HG03196 (cell line): ENCODE data around the gene CLOCK.

ENCODE experiments used
- ATAC-seq: cut with Tn5 transposase; IDR thresholded peaks from one replicate; pipeline ENCODE4 v1.9.1; 2021; ENCODE audit not compliant: unreplicated experiment

CLOCK gene

DNA sequence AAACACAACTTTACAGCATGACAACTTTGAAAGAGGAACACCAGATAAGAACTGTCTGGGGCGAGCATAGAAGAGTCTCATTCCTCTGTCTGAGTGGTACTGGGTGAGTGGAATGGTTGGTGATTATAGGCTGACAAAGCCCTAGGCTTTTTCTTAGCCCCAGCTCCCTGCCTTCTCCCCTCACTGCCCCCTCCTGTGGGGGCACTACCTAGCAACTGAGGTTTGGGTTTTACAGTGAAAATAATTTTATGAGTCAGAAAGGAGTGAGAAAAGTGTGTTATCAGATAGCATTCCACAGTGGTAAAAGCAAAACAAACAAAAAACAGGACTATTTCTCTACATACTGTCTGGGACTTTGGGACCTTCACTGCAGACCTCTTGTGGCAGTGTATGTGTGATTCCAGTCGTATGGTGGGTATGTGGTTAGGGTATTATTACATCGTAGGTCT, 161.5 kb downstream of the CLOCK start:
- no peak for ATAC-seq

DNA sequence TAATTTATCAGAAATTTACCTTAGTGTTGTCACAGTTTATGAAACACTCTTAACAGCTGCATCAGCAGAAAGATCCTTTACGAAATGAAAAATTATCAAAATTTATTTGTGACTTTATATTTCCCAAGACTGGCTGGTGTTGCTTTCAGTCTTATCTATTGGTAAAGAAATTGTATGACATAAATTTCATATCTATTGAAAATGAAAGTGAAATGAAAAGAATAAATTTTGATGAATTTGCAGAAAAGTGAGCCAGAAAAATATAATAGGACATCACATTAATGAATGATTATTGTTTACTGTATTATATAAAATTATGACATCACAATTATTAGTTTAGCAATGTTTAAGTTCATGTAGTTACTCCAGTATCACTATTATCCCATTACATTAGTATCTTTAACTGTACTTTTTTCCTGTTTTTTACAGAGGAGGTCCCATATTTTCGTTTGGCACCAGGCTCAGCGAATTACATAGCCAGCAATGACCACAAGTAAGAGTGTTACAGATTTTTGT, 164.2 kb downstream of the CLOCK start:
- no peak for ATAC-seq

DNA sequence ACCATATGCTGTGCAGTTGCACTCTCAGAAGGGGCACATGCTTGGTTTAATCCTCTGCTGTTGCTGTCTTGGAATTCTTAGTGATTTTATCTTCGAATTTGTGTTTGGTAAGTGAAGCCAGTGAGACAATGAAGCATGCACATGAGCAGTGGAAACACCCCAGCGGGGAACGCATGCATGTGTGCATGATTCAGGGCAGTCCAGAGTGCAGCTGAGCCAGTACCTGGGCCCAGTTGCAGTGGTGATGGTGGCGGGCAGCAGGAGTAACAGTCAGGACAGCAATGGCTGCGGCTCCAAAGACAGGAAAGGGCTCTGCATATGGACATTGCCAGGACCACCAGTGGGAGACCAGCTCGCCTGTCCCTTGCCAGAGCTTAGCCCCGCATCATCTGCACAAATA, 165.2 kb downstream of the CLOCK start:
- ATAC-seq = no peak

DNA sequence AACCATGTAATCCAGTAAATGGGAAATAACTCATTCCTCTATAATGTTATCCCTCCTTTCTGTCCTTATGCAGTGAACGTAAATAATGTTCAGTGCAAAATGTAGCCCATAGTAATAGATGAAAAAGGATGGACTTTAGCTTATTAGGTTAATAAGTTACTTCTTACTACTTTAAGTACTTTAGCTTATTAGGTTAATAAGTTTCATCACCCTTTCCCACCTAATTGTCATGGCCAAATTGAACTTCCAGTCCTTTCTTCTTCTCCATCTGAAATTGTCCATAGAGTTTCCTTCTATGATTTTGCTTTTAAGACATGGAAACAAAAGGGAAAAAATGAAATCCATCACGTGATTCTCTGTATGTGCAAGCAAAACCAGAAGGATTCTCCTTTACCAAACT, 166.1 kb downstream of the CLOCK start:
- no peak for ATAC-seq

DNA sequence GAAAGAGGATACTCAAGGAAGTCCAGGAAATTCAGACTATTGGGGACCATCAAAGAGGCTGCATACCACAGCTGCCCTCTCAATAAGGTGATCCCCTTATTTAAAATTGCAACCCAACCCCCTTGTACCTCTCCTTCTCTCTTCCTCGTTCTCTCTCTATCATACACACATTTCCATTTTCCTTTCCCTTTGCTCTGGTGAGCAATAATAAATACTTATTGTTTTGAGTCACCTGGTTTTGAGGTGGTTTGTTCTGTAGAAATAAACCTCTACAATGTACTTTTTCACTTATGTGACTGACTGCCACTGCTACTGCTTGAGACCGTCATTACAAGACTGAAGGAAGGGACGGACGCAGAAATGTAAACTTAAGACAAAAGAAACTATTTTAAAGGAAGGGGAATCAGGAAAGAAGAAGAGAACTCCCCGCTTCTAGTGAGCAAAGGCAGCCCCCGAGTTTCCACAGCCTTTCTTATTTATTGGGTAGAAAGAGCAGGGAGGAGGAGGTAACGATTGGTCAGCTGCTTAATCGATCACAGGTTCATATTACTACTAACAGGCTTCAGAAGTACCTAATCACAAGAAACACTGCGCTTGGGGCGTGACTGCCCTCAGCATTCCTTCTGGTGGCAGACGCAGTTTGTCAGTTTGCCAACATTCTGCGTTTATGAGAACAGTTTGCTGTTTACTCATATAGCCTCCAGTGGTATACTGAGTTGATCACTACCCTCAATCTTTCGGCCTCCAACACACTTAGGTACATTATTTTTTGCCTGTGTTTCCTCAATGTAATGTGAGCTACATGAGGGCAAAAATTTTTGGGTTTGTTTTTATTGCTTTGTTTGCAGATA, 167.9 kb downstream of the CLOCK start:
- no peak for ATAC-seq
